ENCODE data around the gene MBD5. TPM values are rescaled to one million over a fixed set of nuclear protein-coding genes. Genes with fewer than 3 reads are reported as not detected.

The MBD5 gene
- total RNA-seq, 1 donor from 2014 or later = 28.0 TPM

- intact Hi-C loops (cut with micrococcal nuclease) = no loop called here
- no peak overlapping the region for H3K27ac Mint-ChIP-seq
- H3K4me1 Mint-ChIP-seq (ENCODE audit: low read depth) = no peaks in the 10 kb centered on the region
- no peaks in the 10 kb centered on the region for H3K36me3 Mint-ChIP-seq (ENCODE audit: low read depth)
- no peak for DNase-seq (ENCODE audit: low spot score)
- H3K27me3 Mint-ChIP-seq (ENCODE audit: low read depth) = no peaks in the 10 kb centered on the region
- H3K4me3 Mint-ChIP-seq (ENCODE audit: low read depth) = no peak overlapping the region
- peaks cover 6% of the 10 kb centered on the region for H3K9me3 Mint-ChIP-seq
Measured at GRCh38 chr2:148402786-148403185, 381.9 kb downstream of the MBD5 start.

- Mint-ChIP-seq H3K27ac (no peak overlapping the region), H3K4me3 (ENCODE audit: low read depth) (no peak overlapping the region), H3K27me3 (ENCODE audit: low read depth) (no peaks in the 10 kb centered on the region), H3K4me1 (ENCODE audit: low read depth) (no peaks in the 10 kb centered on the region), H3K9me3 (peaks cover 20% of the 10 kb centered on the region), H3K36me3 (ENCODE audit: low read depth) (no peaks in the 10 kb centered on the region)
- DNase-seq (ENCODE audit: low spot score) = no peak
- intact Hi-C loops (cut with micrococcal nuclease) = no loop called here
Measured at GRCh38 chr2:148410899-148411298, 390.0 kb downstream of the MBD5 start.

GRCh38 chr2:148416248-148416647, 395.4 kb downstream of the MBD5 start:
- intact Hi-C loops (cut with micrococcal nuclease) = no loop called here
- H3K27me3 Mint-ChIP-seq (ENCODE audit: low read depth) = no peaks in the 10 kb centered on the region
- no peaks in the 10 kb centered on the region for H3K36me3 Mint-ChIP-seq (ENCODE audit: low read depth)
- DNase-seq (ENCODE audit: low spot score) = no peak
- no peaks in the 10 kb centered on the region for H3K4me1 Mint-ChIP-seq (ENCODE audit: low read depth)
- H3K4me3 Mint-ChIP-seq (ENCODE audit: low read depth) = no peak overlapping the region
- H3K9me3 Mint-ChIP-seq = peaks cover 23% of the 10 kb centered on the region
- no peak overlapping the region for H3K27ac Mint-ChIP-seq

GRCh38 chr2:148430101-148430500, 409.2 kb downstream of the MBD5 start:
- no peaks in the 10 kb centered on the region for H3K27me3 Mint-ChIP-seq (ENCODE audit: low read depth)
- intact Hi-C loops (cut with micrococcal nuclease) = no loop called here

GRCh38 chr2:148447877-148448276, 427.0 kb downstream of the MBD5 start:
- H3K27ac Mint-ChIP-seq = no peak overlapping the region
- no peaks in the 10 kb centered on the region for H3K9me3 Mint-ChIP-seq
- H3K27me3 Mint-ChIP-seq (ENCODE audit: low read depth) = no peaks in the 10 kb centered on the region
- no peaks in the 10 kb centered on the region for H3K36me3 Mint-ChIP-seq (ENCODE audit: low read depth)
- H3K4me1 Mint-ChIP-seq (ENCODE audit: low read depth) = no peaks in the 10 kb centered on the region
- no peak for DNase-seq (ENCODE audit: low spot score)
- no peak overlapping the region for H3K4me3 Mint-ChIP-seq (ENCODE audit: low read depth)
- intact Hi-C loops (cut with micrococcal nuclease) = no loop called here

More at GRCh38 chr2:148430101-148430500, 409.2 kb downstream of the MBD5 start:
- Mint-ChIP-seq H3K9me3 (peaks cover 9% of the 10 kb centered on the region), H3K36me3 (ENCODE audit: low read depth) (no peaks in the 10 kb centered on the region), H3K4me3 (ENCODE audit: low read depth) (no peak overlapping the region), H3K4me1 (ENCODE audit: low read depth) (no peaks in the 10 kb centered on the region), H3K27ac (no peak overlapping the region)
- DNase-seq (ENCODE audit: low spot score) = no peak

- no peak overlapping the region for H3K27ac Mint-ChIP-seq
- no peak overlapping the region for H3K4me3 Mint-ChIP-seq (ENCODE audit: low read depth)
- no peaks in the 10 kb centered on the region for H3K9me3 Mint-ChIP-seq
- intact Hi-C loops (cut with micrococcal nuclease) = no loop called here
- H3K4me1 Mint-ChIP-seq (ENCODE audit: low read depth) = no peaks in the 10 kb centered on the region
- no peaks in the 10 kb centered on the region for H3K36me3 Mint-ChIP-seq (ENCODE audit: low read depth)
- H3K27me3 Mint-ChIP-seq (ENCODE audit: low read depth) = no peaks in the 10 kb centered on the region
- no peak for DNase-seq (ENCODE audit: low spot score)
Measured at GRCh38 chr2:148450531-148450930, 429.6 kb downstream of the MBD5 start.

- no peak overlapping the region for H3K27ac Mint-ChIP-seq
- intact Hi-C loops (cut with micrococcal nuclease) = no loop called here
- DNase-seq (ENCODE audit: low spot score) = no peak
- H3K4me1 Mint-ChIP-seq (ENCODE audit: low read depth) = no peaks in the 10 kb centered on the region
- H3K36me3 Mint-ChIP-seq (ENCODE audit: low read depth) = no peaks in the 10 kb centered on the region
- no peaks in the 10 kb centered on the region for H3K9me3 Mint-ChIP-seq
- no peak overlapping the region for H3K4me3 Mint-ChIP-seq (ENCODE audit: low read depth)
- H3K27me3 Mint-ChIP-seq (ENCODE audit: low read depth) = no peaks in the 10 kb centered on the region
Measured at GRCh38 chr2:148451046-148451445, 430.2 kb downstream of the MBD5 start.

GRCh38 chr2:148455791-148456190, 434.9 kb downstream of the MBD5 start:
- H3K4me3 Mint-ChIP-seq (ENCODE audit: low read depth) = no peak overlapping the region
- H3K9me3 Mint-ChIP-seq = no peaks in the 10 kb centered on the region
- intact Hi-C loops (cut with micrococcal nuclease) = no loop called here
- DNase-seq (ENCODE audit: low spot score) = no peak
- no peaks in the 10 kb centered on the region for H3K36me3 Mint-ChIP-seq (ENCODE audit: low read depth)
- H3K27me3 Mint-ChIP-seq (ENCODE audit: low read depth) = no peaks in the 10 kb centered on the region
- H3K4me1 Mint-ChIP-seq (ENCODE audit: low read depth) = no peaks in the 10 kb centered on the region
- H3K27ac Mint-ChIP-seq = no peak overlapping the region

GRCh38 chr2:148458171-148458570, 437.3 kb downstream of the MBD5 start:
- no peaks in the 10 kb centered on the region for H3K27me3 Mint-ChIP-seq (ENCODE audit: low read depth)
- no peak overlapping the region for H3K4me3 Mint-ChIP-seq (ENCODE audit: low read depth)
- H3K27ac Mint-ChIP-seq = no peak overlapping the region
- intact Hi-C loops (cut with micrococcal nuclease) = no loop called here
- no peaks in the 10 kb centered on the region for H3K36me3 Mint-ChIP-seq (ENCODE audit: low read depth)
- no peak for DNase-seq (ENCODE audit: low spot score)
- H3K4me1 Mint-ChIP-seq (ENCODE audit: low read depth) = no peaks in the 10 kb centered on the region
- no peaks in the 10 kb centered on the region for H3K9me3 Mint-ChIP-seq

GRCh38 chr2:148459377-148459778, 438.5 kb downstream of the MBD5 start:
- no peak for DNase-seq (ENCODE audit: low spot score)
- H3K4me3 Mint-ChIP-seq (ENCODE audit: low read depth) = no peak overlapping the region
- no peaks in the 10 kb centered on the region for H3K36me3 Mint-ChIP-seq (ENCODE audit: low read depth)
- H3K27ac Mint-ChIP-seq = no peak overlapping the region
- H3K9me3 Mint-ChIP-seq = no peaks in the 10 kb centered on the region
- no peaks in the 10 kb centered on the region for H3K4me1 Mint-ChIP-seq (ENCODE audit: low read depth)
- H3K27me3 Mint-ChIP-seq (ENCODE audit: low read depth) = no peaks in the 10 kb centered on the region
- intact Hi-C loops (cut with micrococcal nuclease) = no loop called here

- Mint-ChIP-seq H3K27me3 (ENCODE audit: low read depth) (no peaks in the 10 kb centered on the region), H3K4me3 (ENCODE audit: low read depth) (no peak overlapping the region), H3K9me3 (no peaks in the 10 kb centered on the region), H3K4me1 (ENCODE audit: low read depth) (no peaks in the 10 kb centered on the region), H3K36me3 (ENCODE audit: low read depth) (no peaks in the 10 kb centered on the region), H3K27ac (no peak overlapping the region)
- DNase-seq (ENCODE audit: low spot score) = no peak
- intact Hi-C loops (cut with micrococcal nuclease) = loop anchor here (2.0 kb wide), 1 partner anchor 19 kb away; no protein-coding TSS in a partner anchor
Measured at GRCh38 chr2:148461876-148462275, 441.0 kb downstream of the MBD5 start.

GRCh38 chr2:148475626-148476025, 454.7 kb downstream of the MBD5 start:
- no peaks in the 10 kb centered on the region for H3K36me3 Mint-ChIP-seq (ENCODE audit: low read depth)
- H3K27me3 Mint-ChIP-seq (ENCODE audit: low read depth) = peaks cover 13% of the 10 kb centered on the region
- no peak overlapping the region for H3K27ac Mint-ChIP-seq
- H3K4me1 Mint-ChIP-seq (ENCODE audit: low read depth) = no peaks in the 10 kb centered on the region
- DNase-seq (ENCODE audit: low spot score) = no peak
- no peaks in the 10 kb centered on the region for H3K9me3 Mint-ChIP-seq
- H3K4me3 Mint-ChIP-seq (ENCODE audit: low read depth) = no peak overlapping the region
- intact Hi-C loops (cut with micrococcal nuclease) = no loop called here

GRCh38 chr2:148479398-148479797, 458.5 kb downstream of the MBD5 start:
- Mint-ChIP-seq H3K27ac (no peak overlapping the region), H3K9me3 (no peaks in the 10 kb centered on the region), H3K4me3 (ENCODE audit: low read depth) (no peak overlapping the region), H3K36me3 (ENCODE audit: low read depth) (no peaks in the 10 kb centered on the region), H3K4me1 (ENCODE audit: low read depth) (peaks cover 2% of the 10 kb centered on the region), H3K27me3 (ENCODE audit: low read depth) (peaks cover 13% of the 10 kb centered on the region)
- intact Hi-C loops (cut with micrococcal nuclease) = no loop called here
- DNase-seq (ENCODE audit: low spot score) = no peak

- peaks cover 2% of the 10 kb centered on the region for H3K4me1 Mint-ChIP-seq (ENCODE audit: low read depth)
- H3K36me3 Mint-ChIP-seq (ENCODE audit: low read depth) = no peaks in the 10 kb centered on the region
- H3K27ac Mint-ChIP-seq = no peak overlapping the region
- no peaks in the 10 kb centered on the region for H3K9me3 Mint-ChIP-seq
- intact Hi-C loops (cut with micrococcal nuclease) = no loop called here
- H3K4me3 Mint-ChIP-seq (ENCODE audit: low read depth) = no peak overlapping the region
- no peak for DNase-seq (ENCODE audit: low spot score)
- peaks cover 11% of the 10 kb centered on the region for H3K27me3 Mint-ChIP-seq (ENCODE audit: low read depth)
Measured at GRCh38 chr2:148483665-148484064, 462.8 kb downstream of the MBD5 start.

All from activated T-helper 2 cell treated with anti-CD3 and anti-CD28 coated beads, Interferon-gamma antibody, Interleukin-2, Interleukin-4, amounts not matched to agents 10 μg/mL and 5 μg/mL and 100 μg/mL, durations not matched to agents 14 hours and 24 hours and 36 hours (primary cell).